Trophoblast cell (in vitro differentiated cells and primary cell): ENCODE data around the gene AIFM3.

Experiments
- DNase-seq, 2 donors: peaks; one replicate each; pipeline ENCODE4 v3.0.0-alpha.2; 2016
- H2AFZ ChIP-seq: 2 replicates; pipeline ENCODE4 v1.6.1; 2013; ENCODE audit warnings: low read length, moderate library complexity, mild to moderate bottlenecking; ENCODE audit not compliant: insufficient read depth, poor library complexity
- H2AK5ac ChIP-seq: 2 replicates; pipeline ENCODE4 v1.6.1; 2013; ENCODE audit warnings: mild to moderate bottlenecking, low read length
- H2BK120ac ChIP-seq: 2 replicates; pipeline ENCODE4 v1.6.1; 2013; ENCODE audit warnings: low read length, mild to moderate bottlenecking, moderate library complexity; ENCODE audit not compliant: insufficient read depth, poor library complexity
- H2BK12ac ChIP-seq: 2 replicates; pipeline ENCODE4 v1.6.1; 2013; ENCODE audit warnings: mild to moderate bottlenecking, low read length, moderate library complexity
- H2BK5ac ChIP-seq: 2 replicates; pipeline ENCODE4 v1.6.1; 2013; ENCODE audit warnings: low read length, low read depth, moderate library complexity, mild to moderate bottlenecking; ENCODE audit not compliant: poor library complexity
- H3K14ac ChIP-seq: 2 replicates; pipeline ENCODE4 v1.6.1; 2013; ENCODE audit warnings: mild to moderate bottlenecking, low read length
- H3K18ac ChIP-seq: 2 replicates; pipeline ENCODE4 v1.6.1; 2013; ENCODE audit warnings: mild to moderate bottlenecking, low read length
- H3K23ac ChIP-seq: 2 replicates; pipeline ENCODE4 v1.6.1; 2013; ENCODE audit warnings: low read length
- H3K27ac ChIP-seq: 2 replicates; pipeline ENCODE4 v1.5.1; 2013; ENCODE audit warnings: low read depth, mild to moderate bottlenecking, inconsistent platforms, low read length, moderate library complexity
- H3K27me3 ChIP-seq: 2 replicates; pipeline ENCODE4 v1.6.1; 2013; ENCODE audit warnings: inconsistent platforms, mild to moderate bottlenecking, low read length, moderate library complexity; ENCODE audit not compliant: insufficient read depth
- H3K36me3 ChIP-seq, 2 experiments: 1 replicate in 1 of 2; 2 replicates in 1 of 2; pipeline ENCODE4 v1.6.1; 2013; ENCODE audit warnings: low read length in 2 of 2, mild to moderate bottlenecking in 2 of 2, moderate library complexity in 1 of 2; ENCODE audit not compliant: insufficient read depth in 2 of 2, control insufficient read depth in 1 of 2
- H3K4ac ChIP-seq: 2 replicates; pipeline ENCODE4 v1.6.1; 2013; ENCODE audit warnings: low read depth, mild to moderate bottlenecking, low read length, moderate library complexity
- H3K4me1 ChIP-seq, 2 experiments: 1 replicate in 1 of 2; 2 replicates in 1 of 2; pipeline ENCODE4 v1.6.1; 2013; ENCODE audit warnings: low read length in 2 of 2, mild to moderate bottlenecking in 2 of 2, moderate library complexity in 1 of 2; ENCODE audit not compliant: insufficient read depth in 2 of 2, control insufficient read depth in 1 of 2
- H3K4me2 ChIP-seq: 2 replicates; pipeline ENCODE4 v1.6.1; 2013; ENCODE audit warnings: inconsistent platforms, mild to moderate bottlenecking, low read length, moderate library complexity
- H3K4me3 ChIP-seq: 2 replicates; pipeline ENCODE4 v1.5.1; 2013; ENCODE audit warnings: mild to moderate bottlenecking, low read depth, low read length, inconsistent platforms
- H3K79me1 ChIP-seq: one replicate; pipeline ENCODE4 v1.6.1; 2013; ENCODE audit warnings: low read length
- H3K79me2 ChIP-seq: 2 replicates; pipeline ENCODE4 v1.6.1; 2013; ENCODE audit warnings: low read length, mild to moderate bottlenecking; ENCODE audit not compliant: control insufficient read depth, insufficient read depth, poor library complexity
- H3K9ac ChIP-seq: 2 replicates; pipeline ENCODE4 v1.6.1; 2013; ENCODE audit warnings: mild to moderate bottlenecking, low read length
- H3K9me3 ChIP-seq: 2 replicates; pipeline ENCODE4 v1.6.1; 2013; ENCODE audit warnings: low read depth, mild to moderate bottlenecking, control low read depth, inconsistent platforms, low read length; ENCODE audit not compliant: insufficient read depth
- H4K12ac ChIP-seq: 2 replicates; pipeline ENCODE4 v1.6.1; 2013; ENCODE audit warnings: low read depth, mild to moderate bottlenecking, low read length, moderate library complexity
- H4K8ac ChIP-seq: 2 replicates; pipeline ENCODE4 v1.6.1; 2013; ENCODE audit warnings: low read depth, mild to moderate bottlenecking, low read length, moderate library complexity
- H4K91ac ChIP-seq: one replicate; pipeline ENCODE4 v1.6.1; 2013; ENCODE audit warnings: low read depth, mild to moderate bottlenecking, low read length, moderate library complexity
- WGBS: extraction: QIAGEN DNeasy Blood & Tissue Kit; methylation state at CpG from one replicate; pipeline ENCODE4 v1.1.7; 2013; ENCODE audit warnings: missing lambda C conversion rate; ENCODE audit not compliant: insufficient read length, insufficient coverage; ENCODE audit errors: extremely low coverage; 5-methylcytosine and 5-hydroxymethylcytosine counted together

AIFM3 gene

GRCh38 chr22:20978419-20978818 lies 11.4 kb downstream of the AIFM3 start:
- WGBS: no CpG with 5 or more reads among the region's 2 CpGs
- H4K91ac ChIP-seq: no peak overlapping the region

GRCh38 chr22:20979243-20979809 lies 12.3 kb downstream of the AIFM3 start:
- Histone ChIP-seq H3K23ac (no peak overlapping the region), H3K36me3 (peaks cover 5 to 7% of the 10 kb centered on the region in 2 experiments), H3K9me3 (peaks cover 16% of the 10 kb centered on the region), H4K91ac (no peak overlapping the region), H3K4me1 (peaks cover 5 to 18% of the 10 kb centered on the region in 2 experiments), H3K4ac (no peak overlapping the region), H3K14ac (no peak overlapping the region), H2BK120ac (no peak overlapping the region), H2BK5ac (no peak overlapping the region), H3K27ac (no peak overlapping the region), H3K4me2 (peak overlapping the region; percentile 38), H3K18ac (no peak overlapping the region), H3K4me3 (peak overlapping the region; percentile 0), H2AFZ (no peak overlapping the region), H2BK12ac (no peak overlapping the region), H2AK5ac (no peak overlapping the region), H4K12ac (no peak overlapping the region), H3K79me2 (peaks cover 8% of the 10 kb centered on the region), H3K27me3 (no peaks in the 10 kb centered on the region), H4K8ac (peak overlapping the region; percentile 8), H3K9ac (no peak overlapping the region), H3K79me1 (peaks cover 8% of the 10 kb centered on the region)
- WGBS: no CpG with 5 or more reads among the region's 39 CpGs
- peak; percentile 83 to 84 for DNase-seq

More at GRCh38 chr22:20978419-20978818, 11.4 kb downstream of the AIFM3 start:
- no peak overlapping the region for H3K4me3 ChIP-seq
- H3K36me3 ChIP-seq: peaks cover 0 to 1% of the 10 kb centered on the region in 2 experiments
- H3K79me2 ChIP-seq: peaks cover 8% of the 10 kb centered on the region
- no peak overlapping the region for H3K18ac ChIP-seq
- peaks cover 8% of the 10 kb centered on the region for H3K79me1 ChIP-seq
- no peak overlapping the region for H3K27ac ChIP-seq
- no peak overlapping the region for H3K23ac ChIP-seq
- H3K9ac ChIP-seq: no peak overlapping the region
- no peak overlapping the region for H3K4me2 ChIP-seq
- no peak overlapping the region for H2BK120ac ChIP-seq
- no peak overlapping the region for H2AFZ ChIP-seq
- H2BK5ac ChIP-seq: no peak overlapping the region
- no peak overlapping the region for H3K14ac ChIP-seq
- peaks cover 18% of the 10 kb centered on the region for H3K9me3 ChIP-seq
- no peak overlapping the region for H4K12ac ChIP-seq
- H4K8ac ChIP-seq: no peak overlapping the region
- H3K4me1 ChIP-seq: peaks cover 5 to 18% of the 10 kb centered on the region in 2 experiments
- H2AK5ac ChIP-seq: no peak overlapping the region
- no peak for DNase-seq
- no peaks in the 10 kb centered on the region for H3K27me3 ChIP-seq
- no peak overlapping the region for H2BK12ac ChIP-seq
- H3K4ac ChIP-seq: no peak overlapping the region

GRCh38 chr22:20979940-20980453 lies 12.9 kb downstream of the AIFM3 start:
- no peak overlapping the region for H2AFZ ChIP-seq
- H3K79me2 ChIP-seq: peaks cover 8% of the 10 kb centered on the region
- H3K4me1 ChIP-seq: peaks cover 5 to 18% of the 10 kb centered on the region in 2 experiments
- DNase-seq: no peak
- H3K9ac ChIP-seq: no peak overlapping the region
- H3K4ac ChIP-seq: no peak overlapping the region
- no peak overlapping the region for H3K27ac ChIP-seq
- H4K91ac ChIP-seq: no peak overlapping the region
- peaks cover 8 to 10% of the 10 kb centered on the region in 2 experiments for H3K36me3 ChIP-seq
- H3K4me3 ChIP-seq: no peak overlapping the region
- no peak overlapping the region for H4K12ac ChIP-seq
- H2AK5ac ChIP-seq: no peak overlapping the region
- H3K9me3 ChIP-seq: peaks cover 13% of the 10 kb centered on the region
- no peak overlapping the region for H4K8ac ChIP-seq
- H2BK120ac ChIP-seq: no peak overlapping the region
- no peak overlapping the region for H2BK5ac ChIP-seq
- no peak overlapping the region for H3K14ac ChIP-seq
- no peak overlapping the region for H3K23ac ChIP-seq
- WGBS: no CpG with 5 or more reads among the region's 13 CpGs
- H3K27me3 ChIP-seq: no peaks in the 10 kb centered on the region
- no peak overlapping the region for H2BK12ac ChIP-seq
- H3K18ac ChIP-seq: no peak overlapping the region
- peak overlapping the region; percentile 38 for H3K4me2 ChIP-seq
- peaks cover 8% of the 10 kb centered on the region for H3K79me1 ChIP-seq

- Histone ChIP-seq H3K4ac (no peak overlapping the region), H2AK5ac (no peak overlapping the region), H3K14ac (no peak overlapping the region), H3K27ac (no peak overlapping the region), H2BK5ac (no peak overlapping the region), H2BK12ac (no peak overlapping the region), H3K4me3 (no peak overlapping the region), H3K23ac (no peak overlapping the region), H3K4me1 (peaks cover 5 to 18% of the 10 kb centered on the region in 2 experiments), H3K4me2 (no peak overlapping the region), H3K36me3 (peaks cover 11 to 13% of the 10 kb centered on the region in 2 experiments), H3K27me3 (no peaks in the 10 kb centered on the region), H2AFZ (no peak overlapping the region), H4K12ac (no peak overlapping the region), H4K91ac (no peak overlapping the region), H4K8ac (no peak overlapping the region), H3K18ac (no peak overlapping the region), H3K79me1 (peaks cover 8% of the 10 kb centered on the region), H2BK120ac (no peak overlapping the region), H3K9me3 (peaks cover 13% of the 10 kb centered on the region), H3K79me2 (peaks cover 8% of the 10 kb centered on the region), H3K9ac (no peak overlapping the region)
- no peak for DNase-seq
- no CpG with 5 or more reads among the region's 4 CpGs for WGBS
Observed at GRCh38 chr22:20980523-20980922, 13.5 kb downstream of the AIFM3 start.
